Activated naive CD8-positive, alpha-beta T cell treated with anti-CD3 and anti-CD28 coated beads, Interleukin-2, amount 10 ng/mL, durations not matched to agents 7 days and 5 days (primary cell): Measurements from ENCODE around the gene PTGER3. TPM values are rescaled to one million over a fixed set of nuclear protein-coding genes. Genes with fewer than 3 reads are reported as not detected.

ENCODE experiments used
- ATAC-seq: fragments of 150-1000 bp; cut with Tn5 transposase; one replicate; pipeline ENCODE4 v1.10.0; 2021; ENCODE audit warnings: low read depth, moderate library complexity
- POLR2A ChIA-PET: fragments of 350-600 bp; sonication (Branson Sonifier 250); formaldehyde crosslinking; loops from one replicate; lab custom pipeline; 2021; ENCODE audit warnings: antibody characterized with exemption; lab: Charles Lee
- DNase-seq: peaks from one replicate; pipeline ENCODE4 v3.0.0; 2021
- H3K27ac Mint-ChIP-seq: one replicate; pipeline ENCODE4 v1.8.0; 2022; ENCODE audit warnings: mild to moderate bottlenecking, mixed read lengths
- H3K27me3 Mint-ChIP-seq: one replicate; pipeline ENCODE4 v1.8.0; 2022; ENCODE audit warnings: mild to moderate bottlenecking, moderate library complexity, mixed read lengths
- H3K36me3 Mint-ChIP-seq: one replicate; pipeline ENCODE4 v1.8.0; 2021; ENCODE audit warnings: mild to moderate bottlenecking, mixed read lengths
- H3K4me1 Mint-ChIP-seq: one replicate; pipeline ENCODE4 v1.8.0; 2021; ENCODE audit warnings: mixed read lengths
- H3K4me3 Mint-ChIP-seq: one replicate; pipeline ENCODE4 v1.8.0; 2022; ENCODE audit warnings: mild to moderate bottlenecking, moderate library complexity, mixed read lengths
- H3K9me3 Mint-ChIP-seq: one replicate; pipeline ENCODE4 v1.8.0; 2021; ENCODE audit warnings: mixed read lengths
- total RNA-seq, 2 experiments: library from RNA; stranded (reverse); gene quantifications; one replicate each; pipeline ENCODE4 v1.2.3, GENCODE V29; 2021

Gene PTGER3
- total RNA-seq, 2 experiments from 2014 or later, result 0.71 to 1.3 TPM

GRCh38 chr1:70979313-70979712 is 68.3 kb downstream of the PTGER3 start:
- no peak overlapping the region for H3K27ac Mint-ChIP-seq
- no peak for ATAC-seq
- POLR2A ChIA-PET, result no interaction called here

GRCh38 chr1:70978623-70979022 is 69.0 kb downstream of the PTGER3 start:
- POLR2A ChIA-PET, result no interaction called here

More at GRCh38 chr1:70979313-70979712, 68.3 kb downstream of the PTGER3 start:
- no peaks in the 10 kb centered on the region for H3K4me1 Mint-ChIP-seq
- H3K9me3 Mint-ChIP-seq, result no peaks in the 10 kb centered on the region
- H3K4me3 Mint-ChIP-seq, result no peak overlapping the region
- DNase-seq, result no peak
- H3K36me3 Mint-ChIP-seq, result no peaks in the 10 kb centered on the region
- H3K27me3 Mint-ChIP-seq, result peaks cover 4% of the 10 kb centered on the region

GRCh38 chr1:70977575-70977974 is 70.0 kb downstream of the PTGER3 start:
- POLR2A ChIA-PET, result no interaction called here
- Mint-ChIP-seq H3K36me3 (no peaks in the 10 kb centered on the region), H3K27ac (no peak overlapping the region), H3K4me1 (no peaks in the 10 kb centered on the region), H3K9me3 (no peaks in the 10 kb centered on the region), H3K27me3 (peaks cover 4% of the 10 kb centered on the region), H3K4me3 (no peak overlapping the region)
- DNase-seq (no peak), ATAC-seq (no peak)

More at GRCh38 chr1:70978623-70979022, 69.0 kb downstream of the PTGER3 start:
- no peaks in the 10 kb centered on the region for H3K9me3 Mint-ChIP-seq
- H3K27me3 Mint-ChIP-seq, result peaks cover 4% of the 10 kb centered on the region
- DNase-seq (no peak), ATAC-seq (no peak)
- H3K27ac Mint-ChIP-seq, result no peak overlapping the region
- H3K4me1 Mint-ChIP-seq, result no peaks in the 10 kb centered on the region
- no peak overlapping the region for H3K4me3 Mint-ChIP-seq
- no peaks in the 10 kb centered on the region for H3K36me3 Mint-ChIP-seq

- no peak overlapping the region for H3K27ac Mint-ChIP-seq
- DNase-seq, result no peak
- no peak for ATAC-seq
- H3K27me3 Mint-ChIP-seq, result peaks cover 4% of the 10 kb centered on the region
- no peak overlapping the region for H3K4me3 Mint-ChIP-seq
- no peaks in the 10 kb centered on the region for H3K4me1 Mint-ChIP-seq
- no peaks in the 10 kb centered on the region for H3K36me3 Mint-ChIP-seq
- no peaks in the 10 kb centered on the region for H3K9me3 Mint-ChIP-seq
- POLR2A ChIA-PET, result no interaction called here
Measured at GRCh38 chr1:70977041-70977440, 70.6 kb downstream of the PTGER3 start.

- H3K4me3 Mint-ChIP-seq, result no peak overlapping the region
- H3K4me1 Mint-ChIP-seq, result no peaks in the 10 kb centered on the region
- H3K36me3 Mint-ChIP-seq, result no peaks in the 10 kb centered on the region
- no peaks in the 10 kb centered on the region for H3K9me3 Mint-ChIP-seq
- H3K27ac Mint-ChIP-seq, result no peak overlapping the region
- POLR2A ChIA-PET, result no interaction called here
- H3K27me3 Mint-ChIP-seq, result peaks cover 3% of the 10 kb centered on the region
- DNase-seq, result no peak
- no peak for ATAC-seq
Measured at GRCh38 chr1:70973754-70974153, 73.9 kb downstream of the PTGER3 start.

GRCh38 chr1:70970407-70970806 is 77.2 kb downstream of the PTGER3 start:
- ATAC-seq (no peak), DNase-seq (no peak)
- no peaks in the 10 kb centered on the region for H3K36me3 Mint-ChIP-seq
- no peaks in the 10 kb centered on the region for H3K9me3 Mint-ChIP-seq
- H3K27me3 Mint-ChIP-seq, result peaks cover 2% of the 10 kb centered on the region
- POLR2A ChIA-PET, result no interaction called here
- H3K4me3 Mint-ChIP-seq, result no peak overlapping the region
- no peak overlapping the region for H3K27ac Mint-ChIP-seq
- no peaks in the 10 kb centered on the region for H3K4me1 Mint-ChIP-seq

- Mint-ChIP-seq H3K4me1 (no peaks in the 10 kb centered on the region), H3K27me3 (peaks cover 4% of the 10 kb centered on the region), H3K27ac (no peak overlapping the region), H3K4me3 (no peak overlapping the region), H3K9me3 (peaks cover 6% of the 10 kb centered on the region), H3K36me3 (no peaks in the 10 kb centered on the region)
- no peak for ATAC-seq
- POLR2A ChIA-PET, result no interaction called here
- DNase-seq, result no peak
Measured at GRCh38 chr1:70966018-70966638, 81.5 kb downstream of the PTGER3 start.

GRCh38 chr1:70963374-70963773 is 84.2 kb downstream of the PTGER3 start:
- POLR2A ChIA-PET, result no interaction called here
- H3K27me3 Mint-ChIP-seq, result peaks cover 7% of the 10 kb centered on the region
- peaks cover 7% of the 10 kb centered on the region for H3K9me3 Mint-ChIP-seq
- no peak overlapping the region for H3K4me3 Mint-ChIP-seq
- H3K4me1 Mint-ChIP-seq, result no peaks in the 10 kb centered on the region
- no peak for ATAC-seq
- H3K36me3 Mint-ChIP-seq, result no peaks in the 10 kb centered on the region
- H3K27ac Mint-ChIP-seq, result no peak overlapping the region
- DNase-seq, result no peak

- H3K27me3 Mint-ChIP-seq, result peaks cover 7% of the 10 kb centered on the region
- H3K36me3 Mint-ChIP-seq, result no peaks in the 10 kb centered on the region
- H3K4me3 Mint-ChIP-seq, result no peak overlapping the region
- POLR2A ChIA-PET, result no interaction called here
- no peak overlapping the region for H3K27ac Mint-ChIP-seq
- H3K4me1 Mint-ChIP-seq, result no peaks in the 10 kb centered on the region
- ATAC-seq, result no peak
- peaks cover 7% of the 10 kb centered on the region for H3K9me3 Mint-ChIP-seq
- DNase-seq, result no peak
Measured at GRCh38 chr1:70961374-70961975, 86.1 kb downstream of the PTGER3 start.

GRCh38 chr1:70948396-70949017 is 99.1 kb downstream of the PTGER3 start:
- H3K4me3 Mint-ChIP-seq, result no peak overlapping the region
- H3K27ac Mint-ChIP-seq, result no peak overlapping the region
- H3K9me3 Mint-ChIP-seq, result no peaks in the 10 kb centered on the region
- H3K4me1 Mint-ChIP-seq, result no peaks in the 10 kb centered on the region
- POLR2A ChIA-PET, result no interaction called here
- ATAC-seq (no peak), DNase-seq (no peak)
- H3K27me3 Mint-ChIP-seq, result peaks cover 8% of the 10 kb centered on the region
- no peaks in the 10 kb centered on the region for H3K36me3 Mint-ChIP-seq

GRCh38 chr1:70947835-70948234 is 99.8 kb downstream of the PTGER3 start:
- Mint-ChIP-seq H3K36me3 (no peaks in the 10 kb centered on the region), H3K4me1 (no peaks in the 10 kb centered on the region), H3K9me3 (no peaks in the 10 kb centered on the region), H3K4me3 (no peak overlapping the region), H3K27me3 (peaks cover 8% of the 10 kb centered on the region), H3K27ac (no peak overlapping the region)
- ATAC-seq, result no peak
- POLR2A ChIA-PET, result no interaction called here
- DNase-seq, result no peak

GRCh38 chr1:70945676-70946075 is 101.9 kb downstream of the PTGER3 start:
- Mint-ChIP-seq H3K27me3 (peaks cover 9% of the 10 kb centered on the region), H3K27ac (no peak overlapping the region), H3K9me3 (peaks cover 2% of the 10 kb centered on the region), H3K4me3 (no peak overlapping the region), H3K4me1 (no peaks in the 10 kb centered on the region), H3K36me3 (no peaks in the 10 kb centered on the region)
- no peak for DNase-seq
- POLR2A ChIA-PET, result no interaction called here
- ATAC-seq, result no peak

- no peak for DNase-seq
- H3K4me3 Mint-ChIP-seq, result no peak overlapping the region
- no peak for ATAC-seq
- peaks cover 2% of the 10 kb centered on the region for H3K9me3 Mint-ChIP-seq
- no peaks in the 10 kb centered on the region for H3K4me1 Mint-ChIP-seq
- H3K36me3 Mint-ChIP-seq, result no peaks in the 10 kb centered on the region
- POLR2A ChIA-PET, result no interaction called here
- no peak overlapping the region for H3K27ac Mint-ChIP-seq
- peaks cover 9% of the 10 kb centered on the region for H3K27me3 Mint-ChIP-seq
Measured at GRCh38 chr1:70945251-70945650, 102.4 kb downstream of the PTGER3 start.

GRCh38 chr1:70941563-70941962 is 106.1 kb downstream of the PTGER3 start:
- DNase-seq, result no peak
- POLR2A ChIA-PET, result no interaction called here
- H3K4me1 Mint-ChIP-seq, result no peaks in the 10 kb centered on the region
- no peaks in the 10 kb centered on the region for H3K36me3 Mint-ChIP-seq
- H3K27me3 Mint-ChIP-seq, result peaks cover 4% of the 10 kb centered on the region
- ATAC-seq, result no peak
- no peak overlapping the region for H3K27ac Mint-ChIP-seq
- no peak overlapping the region for H3K4me3 Mint-ChIP-seq
- H3K9me3 Mint-ChIP-seq, result peaks cover 4% of the 10 kb centered on the region
